Lung (tissue), 12 donors: ENCODE results near the gene AGL. TPM values are rescaled to one million over a fixed set of nuclear protein-coding genes. Genes with fewer than 3 reads are reported as not detected.
A peak's percentile ranks its signal among the peaks of the same experiment; 100 is the strongest.

Experiments used
- ATAC-seq: fragments of 200-7000 bp; cut with Tn5 transposase; one replicate; pipeline ENCODE4 v1.9.1; 2020; ENCODE audit warnings: moderate number of reproducible peaks; ENCODE audit not compliant: insufficient read depth, low FRiP score
- DNase-seq, 3 donors: peaks; one replicate each; pipeline ENCODE4 v3.0.0-alpha.2; 2013 to 2017
- H3K27ac ChIP-seq, 2 donors: one replicate each; pipeline ENCODE4 v1.5.1; 2013; ENCODE audit warnings: mild to moderate bottlenecking in 2 of 2, moderate library complexity in 2 of 2, control low read depth in 1 of 2, inconsistent platforms in 1 of 2, low read depth in 1 of 2, low read length in 1 of 2
- H3K27me3 ChIP-seq, 3 donors: one replicate each; pipeline ENCODE4 v1.5.1; 2013; ENCODE audit warnings: low read length in 2 of 3; ENCODE audit not compliant: control insufficient read depth in 3 of 3, insufficient read depth in 3 of 3
- H3K36me3 ChIP-seq, 4 donors: one replicate each; pipeline ENCODE4 v1.5.1; 2013; ENCODE audit warnings: low read length in 4 of 4, mild to moderate bottlenecking in 1 of 4, moderate library complexity in 1 of 4; ENCODE audit not compliant: control insufficient read depth in 4 of 4, insufficient read depth in 4 of 4
- H3K4me1 ChIP-seq, 5 donors: one replicate each; pipeline ENCODE4 v1.5.1; 2013; ENCODE audit warnings: low read length in 5 of 5, mild to moderate bottlenecking in 2 of 5, moderate library complexity in 1 of 5; ENCODE audit not compliant: control insufficient read depth in 5 of 5, insufficient read depth in 5 of 5
- H3K4me3 ChIP-seq: one replicate; pipeline ENCODE4 v1.5.1; 2013; ENCODE audit warnings: mild to moderate bottlenecking, control low read depth, moderate library complexity
- H3K9ac ChIP-seq, 2 donors: one replicate each; pipeline ENCODE4 v1.5.1; 2013; ENCODE audit warnings: low read length in 2 of 2, control low read depth in 1 of 2; ENCODE audit not compliant: insufficient read depth in 1 of 2
- H3K9me3 ChIP-seq, 4 donors: one replicate each; pipeline ENCODE4 v1.5.1; 2013; ENCODE audit warnings: low read length in 3 of 4, mild to moderate bottlenecking in 1 of 4, moderate library complexity in 1 of 4; ENCODE audit not compliant: control insufficient read depth in 4 of 4, insufficient read depth in 3 of 4
- WGBS, 2 donors: extraction: QIAGEN DNeasy Blood & Tissue Kit; methylation state at CpG; one replicate each; pipeline ENCODE4 v1.1.7; 2013; 5-methylcytosine and 5-hydroxymethylcytosine counted together
- polyA plus RNA-seq, 2 donors: library from polyadenylated mRNA; stranded (reverse); fragments of 200-250 nt; gene quantifications; one replicate each; pipeline ENCODE4 v1.2.1, GENCODE V29; 2013
- total RNA-seq, 2 donors: library from RNA; depleted of rRNA in 1 of 2; stranded (reverse); fragments of >200 nt in 1 of 2; gene quantifications; one replicate each; pipeline ENCODE4 v1.2.1, GENCODE V29; 2014 to 2021
- TF ChIP-seq, protein P1 (sequence below): IDR thresholded peaks from 2 replicates; pipeline ENCODE4 v1.5.1; 2012; ENCODE audit warnings: mild to moderate bottlenecking; ENCODE audit errors: control extremely low read depth, extremely low read depth
- donor health status: control.
- donor health status: control.
- donor health status: Bipolar disorder and iron deficiency.
- donor health status: healthy.
- donor health status: DM: yes; HTN: yes; CAD: no.

Gene AGL
- total and polyA plus RNA-seq, 4 donors: 4.3 to 24.0 (median 11.1) TPM

DNA sequence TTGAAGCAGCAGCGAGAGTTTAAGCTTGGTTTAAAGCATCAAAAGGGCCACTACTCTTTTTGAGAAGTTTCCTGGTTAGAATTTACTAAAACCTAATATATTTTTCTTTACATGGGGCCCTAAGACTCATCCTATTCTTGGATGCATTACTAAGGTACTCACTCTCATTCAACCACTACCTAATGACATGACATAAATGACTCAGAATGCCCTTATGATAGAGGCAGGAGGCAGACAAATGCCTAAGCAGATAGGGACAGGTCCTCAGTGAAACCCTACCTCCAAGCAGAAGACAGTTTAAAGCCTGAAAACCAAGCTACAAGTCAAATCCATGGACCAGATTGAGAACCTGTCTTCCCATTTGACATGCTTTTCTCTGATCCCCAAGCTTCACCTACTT is 85.4 kb downstream of the AGL start:
- H3K4me1 ChIP-seq: no peaks in the 10 kb centered on the region
- H3K27me3 ChIP-seq: no peaks in the 10 kb centered on the region
- H3K27ac ChIP-seq: no peak overlapping the region
- H3K9me3 ChIP-seq: no peaks in the 10 kb centered on the region
- DNase-seq (no peak), ATAC-seq (no peak)
- H3K4me3 ChIP-seq: no peak overlapping the region
- 86 to 93% methylated on average over 1 of the region's 1 CpG for WGBS, 2 donors
- TF ChIP-seq, protein P1, sequence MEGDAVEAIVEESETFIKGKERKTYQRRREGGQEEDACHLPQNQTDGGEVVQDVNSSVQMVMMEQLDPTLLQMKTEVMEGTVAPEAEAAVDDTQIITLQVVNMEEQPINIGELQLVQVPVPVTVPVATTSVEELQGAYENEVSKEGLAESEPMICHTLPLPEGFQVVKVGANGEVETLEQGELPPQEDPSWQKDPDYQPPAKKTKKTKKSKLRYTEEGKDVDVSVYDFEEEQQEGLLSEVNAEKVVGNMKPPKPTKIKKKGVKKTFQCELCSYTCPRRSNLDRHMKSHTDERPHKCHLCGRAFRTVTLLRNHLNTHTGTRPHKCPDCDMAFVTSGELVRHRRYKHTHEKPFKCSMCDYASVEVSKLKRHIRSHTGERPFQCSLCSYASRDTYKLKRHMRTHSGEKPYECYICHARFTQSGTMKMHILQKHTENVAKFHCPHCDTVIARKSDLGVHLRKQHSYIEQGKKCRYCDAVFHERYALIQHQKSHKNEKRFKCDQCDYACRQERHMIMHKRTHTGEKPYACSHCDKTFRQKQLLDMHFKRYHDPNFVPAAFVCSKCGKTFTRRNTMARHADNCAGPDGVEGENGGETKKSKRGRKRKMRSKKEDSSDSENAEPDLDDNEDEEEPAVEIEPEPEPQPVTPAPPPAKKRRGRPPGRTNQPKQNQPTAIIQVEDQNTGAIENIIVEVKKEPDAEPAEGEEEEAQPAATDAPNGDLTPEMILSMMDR: no peak
- no peaks in the 10 kb centered on the region for H3K36me3 ChIP-seq
- no peak overlapping the region for H3K9ac ChIP-seq

DNA sequence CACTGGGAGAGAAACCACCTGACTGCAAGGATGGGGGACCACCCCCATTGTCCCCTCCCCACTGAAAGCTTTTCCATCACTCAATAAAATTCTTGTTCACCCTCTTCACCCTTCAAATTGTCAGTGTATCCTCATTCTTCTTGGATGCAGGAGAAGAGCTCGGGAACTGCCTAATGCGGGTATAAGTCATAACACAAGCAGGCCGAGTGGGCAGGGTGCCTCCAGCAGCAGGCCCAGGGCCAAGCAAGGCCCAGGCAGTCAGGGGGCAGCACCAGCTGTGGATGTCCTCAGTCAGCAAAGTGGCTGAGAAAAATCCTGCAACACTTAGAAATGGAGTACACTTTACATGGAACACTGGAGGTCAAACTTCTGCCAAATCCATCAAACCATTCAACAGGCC is 85.9 kb downstream of the AGL start:
- no peak for ATAC-seq
- no peak for DNase-seq
- no peak overlapping the region for H3K4me3 ChIP-seq
- H3K4me1 ChIP-seq: no peaks in the 10 kb centered on the region
- no peak overlapping the region for H3K27ac ChIP-seq
- no peaks in the 10 kb centered on the region for H3K27me3 ChIP-seq
- 93 to 97% methylated on average over 3 of the region's 3 CpGs for WGBS, 2 donors
- TF ChIP-seq, protein P1: no peak
- H3K9me3 ChIP-seq: no peaks in the 10 kb centered on the region
- no peaks in the 10 kb centered on the region for H3K36me3 ChIP-seq
- H3K9ac ChIP-seq: no peak overlapping the region

DNA sequence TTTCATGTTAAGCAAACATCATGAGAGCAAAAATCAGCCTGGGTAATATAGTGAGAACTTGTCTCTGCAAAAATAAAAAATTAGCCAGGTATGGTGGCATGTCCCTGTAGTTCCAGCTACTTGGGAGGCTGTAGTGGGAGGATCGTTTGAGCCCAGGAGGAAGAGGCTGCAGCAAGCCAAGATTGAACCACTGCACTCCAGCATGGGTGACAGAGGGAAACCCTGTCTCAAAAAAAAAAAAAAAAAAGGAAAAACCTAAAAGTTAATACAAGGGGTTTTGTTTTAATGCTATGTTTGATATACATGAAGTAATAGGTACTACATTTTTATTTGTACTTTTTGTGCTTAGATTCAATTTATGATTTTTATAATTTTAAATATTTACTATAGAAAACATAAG is 92.6 kb downstream of the AGL start:
- WGBS, 2 donors: 92 to 100% methylated on average over 1 of the region's 1 CpG
- TF ChIP-seq, protein P1: no peak
- no peak overlapping the region for H3K4me3 ChIP-seq
- DNase-seq: no peak
- no peak for ATAC-seq
- no peaks in the 10 kb centered on the region for H3K9me3 ChIP-seq
- no peaks in the 10 kb centered on the region for H3K36me3 ChIP-seq
- no peak overlapping the region for H3K27ac ChIP-seq
- H3K4me1 ChIP-seq: no peaks in the 10 kb centered on the region
- no peaks in the 10 kb centered on the region for H3K27me3 ChIP-seq
- H3K9ac ChIP-seq: no peak overlapping the region

DNA sequence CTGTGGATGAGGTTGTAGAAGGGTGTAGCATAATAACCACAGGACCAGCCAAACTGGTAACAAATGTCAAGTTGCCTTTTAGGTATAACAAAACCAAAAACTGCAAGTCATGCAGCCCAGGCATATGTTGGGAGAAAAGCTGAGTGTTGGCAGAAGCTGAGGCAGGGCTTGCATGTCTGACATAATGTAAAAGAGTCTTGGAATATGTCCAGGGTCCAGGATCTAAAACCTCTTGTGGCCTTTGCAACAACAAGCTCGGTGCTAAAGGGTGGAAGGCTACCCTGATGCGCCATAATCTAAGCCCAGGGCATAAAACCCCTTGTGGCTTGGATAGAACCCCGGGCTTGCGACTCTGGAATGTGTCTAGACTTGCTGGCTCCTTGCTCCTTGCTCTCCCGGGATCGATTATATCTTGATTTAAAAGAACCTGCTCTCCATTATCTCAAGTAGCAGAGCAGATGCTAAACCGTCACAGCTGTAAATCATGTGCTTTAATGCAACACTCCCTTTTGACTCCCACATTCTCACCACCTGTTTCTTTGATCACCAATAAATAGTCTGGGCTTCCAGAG is 93.1 kb downstream of the AGL start:
- Histone ChIP-seq H3K9me3 (no peaks in the 10 kb centered on the region), H3K27me3 (no peaks in the 10 kb centered on the region), H3K9ac (no peak overlapping the region), H3K36me3 (no peaks in the 10 kb centered on the region), H3K27ac (no peak overlapping the region), H3K4me1 (no peaks in the 10 kb centered on the region), H3K4me3 (no peak overlapping the region)
- ATAC-seq (no peak), DNase-seq (peak in 2 of 3 donors; percentile 3 to 27)
- TF ChIP-seq, protein P1: no peak
- 64 to 71% methylated on average over 7 of the region's 7 CpGs for WGBS, 2 donors
